Small intestine (tissue), 7 donors: ENCODE results near the gene TRPM5. TPM values are rescaled to one million over a fixed set of nuclear protein-coding genes. Genes with fewer than 3 reads are reported as not detected.

Experiments used
- DNase-seq, 2 donors: peaks; one replicate each; pipeline versions ENCODE4 v3.0.0 to v3.0.0-alpha.2; 2013
- FAIRE-seq: peaks from 2 replicates; lab custom pipeline; 2012; peaks lifted over from hg19 to GRCh38; lab: Jason Lieb, UNC
- H3K27ac ChIP-seq, 3 donors: one replicate each; pipeline ENCODE4 v1.5.1; 2013; ENCODE audit warnings: low read length in 2 of 3, mild to moderate bottlenecking in 2 of 3, control low read depth in 1 of 3, inconsistent platforms in 1 of 3, low read depth in 1 of 3, moderate library complexity in 1 of 3
- H3K27me3 ChIP-seq, 3 donors: one replicate each; pipeline ENCODE4 v1.6.1; 2013; ENCODE audit warnings: low read length in 3 of 3, inconsistent platforms in 1 of 3; ENCODE audit not compliant: control insufficient read depth in 3 of 3, insufficient read depth in 3 of 3
- H3K36me3 ChIP-seq, 3 donors: one replicate each; pipeline ENCODE4 v1.6.1; 2013; ENCODE audit warnings: low read length in 3 of 3, inconsistent platforms in 1 of 3, low read depth in 1 of 3, mild to moderate bottlenecking in 1 of 3, moderate library complexity in 1 of 3; ENCODE audit not compliant: control insufficient read depth in 3 of 3, insufficient read depth in 2 of 3
- H3K4me1 ChIP-seq, 3 donors: one replicate each; pipeline ENCODE4 v1.6.1; 2013; ENCODE audit warnings: low read length in 2 of 3, inconsistent platforms in 1 of 3, low read depth in 1 of 3, mild to moderate bottlenecking in 1 of 3, moderate library complexity in 1 of 3; ENCODE audit not compliant: control insufficient read depth in 3 of 3, insufficient read depth in 2 of 3
- H3K4me3 ChIP-seq, 3 donors: one replicate each; pipeline ENCODE4 v1.5.1; 2013; ENCODE audit warnings: low read length in 3 of 3, control low read depth in 1 of 3, inconsistent platforms in 1 of 3, low read depth in 1 of 3, mild to moderate bottlenecking in 1 of 3, moderate library complexity in 1 of 3
- H3K9me3 ChIP-seq, 2 donors: one replicate each; pipeline ENCODE4 v1.6.1; 2013; ENCODE audit warnings: low read depth in 1 of 2, low read length in 1 of 2; ENCODE audit not compliant: control insufficient read depth in 2 of 2, insufficient read depth in 1 of 2
- WGBS, 3 donors: extraction: QIAGEN DNeasy Blood & Tissue Kit; methylation state at CpG; one replicate each; pipeline ENCODE4 v1.1.7; 2013; 5-methylcytosine and 5-hydroxymethylcytosine counted together
- polyA plus RNA-seq, 4 donors: library from polyadenylated mRNA; stranded (reverse) in 3 of 4; unstranded in 1 of 4; fragments of 200-250 nt in 3 of 4; fragments of 120-200 nt in 1 of 4; gene quantifications; one replicate each; pipeline versions ENCODE4 v1.2.1 to v1.2.3, GENCODE V29; 2013
- donor health status: healthy with polysubstance abuse.
- donor health status: control.
- donor health status: control.
- donor health status: Bipolar disorder and iron deficiency.
- donor health status: healthy.

TRPM5 gene
- polyA plus RNA-seq, 4 donors = 1.3 to 10.0 (median 2.9) TPM

GRCh38 chr11:2419638-2420501 lies 24.4 kb downstream of the TRPM5 start:
- Histone ChIP-seq H3K9me3 (no peaks in the 10 kb centered on the region), H3K4me3 (peak overlapping the region in 1 of 3 donors; percentile 26), H3K27me3 (no peaks in the 10 kb centered on the region), H3K27ac (no peak overlapping the region), H3K4me1 (peaks cover 0 to 20% (median 0%) of the 10 kb centered on the region in 3 donors), H3K36me3 (no peaks in the 10 kb centered on the region)
- FAIRE-seq (no peak), DNase-seq (peak; percentile 67 to 82)
- 11 to 48% (median 28%) methylated on average over 28 to 36 of the region's 36 CpGs for WGBS, 3 donors

- Histone ChIP-seq H3K27me3 (no peaks in the 10 kb centered on the region), H3K4me1 (peaks cover 0 to 20% (median 0%) of the 10 kb centered on the region in 3 donors), H3K27ac (no peak overlapping the region), H3K9me3 (no peaks in the 10 kb centered on the region), H3K36me3 (no peaks in the 10 kb centered on the region), H3K4me3 (no peak overlapping the region)
- DNase-seq (no peak), FAIRE-seq (no peak)
- WGBS, 3 donors = 45 to 75% (median 52%) methylated on average over 21 of the region's 21 CpGs
Measured at GRCh38 chr11:2418693-2419360, 25.5 kb downstream of the TRPM5 start.

- peaks cover 0 to 20% (median 0%) of the 10 kb centered on the region in 3 donors for H3K4me1 ChIP-seq
- no peaks in the 10 kb centered on the region for H3K27me3 ChIP-seq
- H3K4me3 ChIP-seq = no peak overlapping the region
- H3K36me3 ChIP-seq = no peaks in the 10 kb centered on the region
- 70 to 80% (median 70%) methylated on average over 26 to 30 of the region's 30 CpGs for WGBS, 3 donors
- H3K27ac ChIP-seq = no peak overlapping the region
- H3K9me3 ChIP-seq = no peaks in the 10 kb centered on the region
- DNase-seq (no peak), FAIRE-seq (no peak)
Measured at GRCh38 chr11:2417856-2418692, 26.2 kb downstream of the TRPM5 start.

GRCh38 chr11:2416765-2417164 lies 27.5 kb downstream of the TRPM5 start:
- Histone ChIP-seq H3K36me3 (no peaks in the 10 kb centered on the region), H3K27ac (no peak overlapping the region), H3K9me3 (no peaks in the 10 kb centered on the region), H3K4me1 (peaks cover 0 to 20% (median 0%) of the 10 kb centered on the region in 3 donors), H3K27me3 (no peaks in the 10 kb centered on the region), H3K4me3 (no peak overlapping the region)
- WGBS, 3 donors = 85 to 87% (median 85%) methylated on average over 18 of the region's 18 CpGs
- FAIRE-seq (no peak), DNase-seq (no peak)

GRCh38 chr11:2415601-2416380 lies 28.5 kb downstream of the TRPM5 start:
- Histone ChIP-seq H3K9me3 (no peaks in the 10 kb centered on the region), H3K27ac (no peak overlapping the region), H3K27me3 (peaks cover 0 to 1% (median 0%) of the 10 kb centered on the region in 3 donors), H3K4me3 (no peak overlapping the region), H3K4me1 (peaks cover 0 to 11% (median 0%) of the 10 kb centered on the region in 3 donors), H3K36me3 (no peaks in the 10 kb centered on the region)
- FAIRE-seq (no peak), DNase-seq (no peak)
- WGBS, 3 donors = 82 to 84% (median 82%) methylated on average over 34 of the region's 34 CpGs

- Histone ChIP-seq H3K27me3 (peaks cover 0 to 8% (median 0%) of the 10 kb centered on the region in 3 donors), H3K27ac (no peak overlapping the region), H3K4me1 (peaks cover 0 to 6% (median 0%) of the 10 kb centered on the region in 3 donors), H3K9me3 (no peaks in the 10 kb centered on the region), H3K36me3 (no peaks in the 10 kb centered on the region), H3K4me3 (no peak overlapping the region)
- FAIRE-seq (no peak), DNase-seq (no peak)
- WGBS, 3 donors = 89 to 94% (median 90%) methylated on average over 25 to 28 of the region's 28 CpGs
Measured at GRCh38 chr11:2415171-2415570, 29.1 kb downstream of the TRPM5 start.

GRCh38 chr11:2414616-2415015 lies 29.7 kb downstream of the TRPM5 start:
- Histone ChIP-seq H3K4me3 (no peak overlapping the region), H3K4me1 (peaks cover 0 to 6% (median 0%) of the 10 kb centered on the region in 3 donors), H3K36me3 (no peaks in the 10 kb centered on the region), H3K9me3 (no peaks in the 10 kb centered on the region), H3K27ac (no peak overlapping the region), H3K27me3 (peaks cover 0 to 13% (median 0%) of the 10 kb centered on the region in 3 donors)
- DNase-seq (no peak), FAIRE-seq (no peak)
- WGBS, 3 donors = 88 to 92% (median 91%) methylated on average over 35 of the region's 35 CpGs
